ENCODE results near the gene CNBD2. TPM values are rescaled to one million over a fixed set of nuclear protein-coding genes. Genes with fewer than 3 reads are reported as not detected.
A peak's percentile ranks its signal among the peaks of the same experiment; 100 is the strongest.
"Not testable (repeated sequence)": the region's sequence is repeated elsewhere in the genome, so short reads cannot be mapped to it uniquely, and the experiment has no call there.

CNBD2 gene
- polyA plus RNA-seq, 3 donors: 8.0 to 11.3 (median 9.3) TPM

DNA sequence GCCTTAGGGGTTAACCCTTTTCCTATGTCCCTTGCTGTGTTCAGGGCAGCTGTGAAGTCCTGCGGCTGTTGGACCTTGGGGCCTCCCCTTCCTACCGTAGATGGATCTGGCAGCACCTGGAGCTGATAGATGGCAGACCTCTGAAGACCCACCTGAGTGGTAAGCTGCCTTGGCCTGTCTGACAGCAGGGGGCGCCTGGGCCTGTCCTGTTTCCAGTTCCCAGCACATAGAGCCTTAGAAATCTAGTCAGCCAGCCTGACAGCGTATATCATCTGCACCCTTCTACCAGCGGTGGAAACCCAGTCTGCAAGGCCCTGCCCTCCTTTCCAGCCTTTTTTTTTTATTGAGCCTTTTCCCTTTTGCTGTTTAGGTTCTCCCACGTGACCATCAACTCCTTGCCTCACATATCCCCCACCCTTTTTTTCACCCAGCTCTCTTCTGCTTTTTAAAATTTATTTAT is 26.6 kb downstream of the CNBD2 start:
- WGBS (ENCODE audit: insufficient coverage): 3% methylated on average over 4 of the region's 6 CpGs
- no peaks in the 10 kb centered on the region for H3K36me3 ChIP-seq (replicated peaks in 1 of 2; ENCODE audit: control insufficient read depth in 1 of 2, insufficient read depth in 2 of 2, low read length in 2 of 2)
- H3K27me3 Mint-ChIP-seq (ENCODE audit: low read depth in 3 of 3): peaks cover 2 to 8% (median 8%) of the 10 kb centered on the region in 3 donors
- peaks cover 11% of the 10 kb centered on the region for H3K4me1 Mint-ChIP-seq
- H3K9ac ChIP-seq (ENCODE audit: insufficient read depth, low read length, poor library complexity, severe bottlenecking): no peak overlapping the region
- H4K20me1 ChIP-seq (ENCODE audit: insufficient read depth, low read length): no peaks in the 10 kb centered on the region
- TF ChIP-seq, protein P1, sequence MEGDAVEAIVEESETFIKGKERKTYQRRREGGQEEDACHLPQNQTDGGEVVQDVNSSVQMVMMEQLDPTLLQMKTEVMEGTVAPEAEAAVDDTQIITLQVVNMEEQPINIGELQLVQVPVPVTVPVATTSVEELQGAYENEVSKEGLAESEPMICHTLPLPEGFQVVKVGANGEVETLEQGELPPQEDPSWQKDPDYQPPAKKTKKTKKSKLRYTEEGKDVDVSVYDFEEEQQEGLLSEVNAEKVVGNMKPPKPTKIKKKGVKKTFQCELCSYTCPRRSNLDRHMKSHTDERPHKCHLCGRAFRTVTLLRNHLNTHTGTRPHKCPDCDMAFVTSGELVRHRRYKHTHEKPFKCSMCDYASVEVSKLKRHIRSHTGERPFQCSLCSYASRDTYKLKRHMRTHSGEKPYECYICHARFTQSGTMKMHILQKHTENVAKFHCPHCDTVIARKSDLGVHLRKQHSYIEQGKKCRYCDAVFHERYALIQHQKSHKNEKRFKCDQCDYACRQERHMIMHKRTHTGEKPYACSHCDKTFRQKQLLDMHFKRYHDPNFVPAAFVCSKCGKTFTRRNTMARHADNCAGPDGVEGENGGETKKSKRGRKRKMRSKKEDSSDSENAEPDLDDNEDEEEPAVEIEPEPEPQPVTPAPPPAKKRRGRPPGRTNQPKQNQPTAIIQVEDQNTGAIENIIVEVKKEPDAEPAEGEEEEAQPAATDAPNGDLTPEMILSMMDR (IDR thresholded peaks at IDR 0.05): peak; percentile 93
- no peak overlapping the region for H3K4me3 ChIP-seq (replicated peaks in 1 of 3; ENCODE audit: low read depth in 2 of 3, low read length in 3 of 3)
- no peak overlapping the region for H2AFZ ChIP-seq (ENCODE audit: insufficient read depth, low read depth, low read length, poor library complexity, severe bottlenecking)
- peaks cover 4 to 9% of the 10 kb centered on the region in 2 donors for H3K4me1 ChIP-seq (ENCODE audit: control insufficient read depth in 1 of 2, insufficient read depth in 2 of 2, low read length in 2 of 2)
- H3K4me2 ChIP-seq (replicated peaks; ENCODE audit: extremely low read depth, low read length, poor library complexity, severe bottlenecking): peak overlapping the region; percentile 26
- H3K9me3 ChIP-seq (replicated peaks in 1 of 2; ENCODE audit: control insufficient read depth in 1 of 2, insufficient read depth in 1 of 2, low read length in 2 of 2): no peaks in the 10 kb centered on the region
- peaks cover 0 to 5% of the 10 kb centered on the region in 2 donors for H3K27me3 ChIP-seq (ENCODE audit: control insufficient read depth in 2 of 2, insufficient read depth in 2 of 2, low read length in 2 of 2)
- H3K4me3 Mint-ChIP-seq: no peak overlapping the region
- no peak overlapping the region for H3K27ac ChIP-seq (ENCODE audit: low read depth in 1 of 2, low read length in 2 of 2)
- peak overlapping the region in 1 of 7 donors; percentile 17 for H3K27ac Mint-ChIP-seq
- DNase-seq: peak; percentile 48 to 65 (median 65)
- H3K9me3 Mint-ChIP-seq: peaks cover 0 to 3% (median 0%) of the 10 kb centered on the region in 7 donors
- H3K36me3 Mint-ChIP-seq: no peaks in the 10 kb centered on the region
- no peaks in the 10 kb centered on the region for H3K79me2 ChIP-seq (ENCODE audit: insufficient read depth, low read length)
- intact Hi-C loops (cut with micrococcal nuclease): loop anchor here in 1 of 2 donors (1.0 to 10.0 kb wide), 2 partner anchors 70 to 143 kb away; no protein-coding TSS in a partner anchor

DNA sequence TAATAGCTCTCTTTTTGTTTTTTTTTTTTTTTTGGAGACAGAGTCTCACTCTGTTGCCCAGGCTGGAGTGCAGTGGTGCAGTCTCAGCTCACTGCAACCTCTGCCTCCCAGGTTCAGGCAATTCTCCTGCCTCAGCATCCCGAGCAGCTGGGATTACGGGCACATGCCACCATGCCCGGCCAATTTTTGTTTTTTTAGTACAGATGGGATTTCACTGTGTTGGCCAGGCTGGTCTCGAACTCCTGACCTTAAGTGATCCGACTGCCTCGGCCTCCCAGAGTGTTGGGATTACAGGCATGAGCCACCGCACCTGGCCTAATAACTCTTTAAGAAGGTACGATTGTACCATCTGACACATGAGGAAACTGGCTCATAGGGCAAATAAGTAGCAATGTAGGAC is 28.1 kb downstream of the CNBD2 start:
- WGBS (ENCODE audit: insufficient coverage): 100% methylated on average over 2 of the region's 8 CpGs
- not testable (repeated sequence) for H3K4me1 ChIP-seq (ENCODE audit: control insufficient read depth in 1 of 2, insufficient read depth in 2 of 2, low read length in 2 of 2); H3K4me2 ChIP-seq (replicated peaks; ENCODE audit: extremely low read depth, low read length, poor library complexity, severe bottlenecking); H3K27me3 Mint-ChIP-seq (ENCODE audit: low read depth in 3 of 3); H3K9me3 Mint-ChIP-seq; H3K9ac ChIP-seq (ENCODE audit: insufficient read depth, low read length, poor library complexity, severe bottlenecking); H3K27ac ChIP-seq (ENCODE audit: low read depth in 1 of 2, low read length in 2 of 2); H3K4me3 ChIP-seq (replicated peaks in 1 of 3; ENCODE audit: low read depth in 2 of 3, low read length in 3 of 3); H3K79me2 ChIP-seq (ENCODE audit: insufficient read depth, low read length); H4K20me1 ChIP-seq (ENCODE audit: insufficient read depth, low read length); H3K36me3 Mint-ChIP-seq; DNase-seq; H2AFZ ChIP-seq (ENCODE audit: insufficient read depth, low read depth, low read length, poor library complexity, severe bottlenecking); H3K27ac Mint-ChIP-seq; H3K4me3 Mint-ChIP-seq; H3K9me3 ChIP-seq (replicated peaks in 1 of 2; ENCODE audit: control insufficient read depth in 1 of 2, insufficient read depth in 1 of 2, low read length in 2 of 2); H3K27me3 ChIP-seq (ENCODE audit: control insufficient read depth in 2 of 2, insufficient read depth in 2 of 2, low read length in 2 of 2); H3K36me3 ChIP-seq (replicated peaks in 1 of 2; ENCODE audit: control insufficient read depth in 1 of 2, insufficient read depth in 2 of 2, low read length in 2 of 2)
- intact Hi-C loops (cut with micrococcal nuclease): loop anchor here in 1 of 2 donors (10.0 kb wide), 1 partner anchor 68 kb away; no protein-coding TSS in a partner anchor
- peaks cover 11% of the 10 kb centered on the region for H3K4me1 Mint-ChIP-seq

DNA sequence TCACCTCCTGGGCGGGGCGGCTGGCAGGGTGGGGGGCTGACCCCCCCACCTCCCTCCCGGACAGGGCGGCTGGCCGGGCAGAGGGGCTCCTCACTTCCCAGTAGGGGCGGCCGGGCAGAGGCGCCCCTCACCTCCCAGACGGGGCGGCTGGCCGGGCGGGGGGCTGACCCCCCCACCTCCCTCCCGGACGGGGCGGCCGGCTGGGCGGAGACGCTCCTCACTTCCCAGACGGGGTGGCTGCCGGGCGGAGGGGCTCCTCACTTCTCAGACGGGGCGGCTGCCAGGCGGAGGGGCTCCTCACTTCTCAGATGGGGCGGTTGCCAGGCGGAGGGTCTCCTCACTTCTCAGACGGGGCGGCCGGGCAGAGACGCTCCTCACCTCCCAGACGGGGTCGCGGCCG is 32.9 kb downstream of the CNBD2 start:
- H2AFZ ChIP-seq (ENCODE audit: insufficient read depth, low read depth, low read length, poor library complexity, severe bottlenecking); DNase-seq; H3K4me3 ChIP-seq (replicated peaks in 1 of 3; ENCODE audit: low read depth in 2 of 3, low read length in 3 of 3); H3K27me3 ChIP-seq (ENCODE audit: control insufficient read depth in 2 of 2, insufficient read depth in 2 of 2, low read length in 2 of 2); H3K27me3 Mint-ChIP-seq (ENCODE audit: low read depth in 3 of 3); H3K27ac ChIP-seq (ENCODE audit: low read depth in 1 of 2, low read length in 2 of 2); H3K4me2 ChIP-seq (replicated peaks; ENCODE audit: extremely low read depth, low read length, poor library complexity, severe bottlenecking); H4K20me1 ChIP-seq (ENCODE audit: insufficient read depth, low read length); H3K36me3 Mint-ChIP-seq; H3K4me3 Mint-ChIP-seq; H3K27ac Mint-ChIP-seq; H3K36me3 ChIP-seq (replicated peaks in 1 of 2; ENCODE audit: control insufficient read depth in 1 of 2, insufficient read depth in 2 of 2, low read length in 2 of 2); H3K4me1 Mint-ChIP-seq; H3K79me2 ChIP-seq (ENCODE audit: insufficient read depth, low read length); H3K4me1 ChIP-seq (ENCODE audit: control insufficient read depth in 1 of 2, insufficient read depth in 2 of 2, low read length in 2 of 2); intact Hi-C loops (cut with micrococcal nuclease); H3K9ac ChIP-seq (ENCODE audit: insufficient read depth, low read length, poor library complexity, severe bottlenecking): not testable (repeated sequence)
- peaks cover 17 to 33% (median 25%) of the 10 kb centered on the region in 7 donors for H3K9me3 Mint-ChIP-seq
- H3K9me3 ChIP-seq (replicated peaks in 1 of 2; ENCODE audit: control insufficient read depth in 1 of 2, insufficient read depth in 1 of 2, low read length in 2 of 2): peaks cover 12 to 18% of the 10 kb centered on the region in 2 donors
- no CpG with 5 or more reads among the region's 34 CpGs for WGBS (ENCODE audit: insufficient coverage)

Data from CD14-positive monocyte (primary cell).